Aorta (tissue), 5 donors: ENCODE data around the gene MRPL34. TPM values are rescaled to one million over a fixed set of nuclear protein-coding genes. Genes with fewer than 3 reads are reported as not detected.
"Not testable (repeated sequence)": the region's sequence is repeated elsewhere in the genome, so short reads cannot be mapped to it uniquely, and the experiment has no call there.

Source experiments
- ATAC-seq: fragments of 200-7000 bp; cut with Tn5 transposase; one replicate; pipeline ENCODE4 v1.9.1; 2022; ENCODE audit warnings: moderate library complexity; ENCODE audit not compliant: low FRiP score
- DNase-seq, 2 donors: peaks; one replicate each; pipeline ENCODE4 v3.0.0-alpha.2; 2020
- H3K27ac ChIP-seq, 2 donors: one replicate each; pipeline ENCODE4 v1.5.1; 2013; ENCODE audit warnings: low read length in 2 of 2, mild to moderate bottlenecking in 2 of 2, moderate library complexity in 2 of 2, control low read depth in 1 of 2, inconsistent platforms in 1 of 2, low read depth in 1 of 2
- H3K27me3 ChIP-seq, 2 donors: one replicate each; pipeline ENCODE4 v1.6.1; 2013; ENCODE audit warnings: control low read depth in 1 of 2, low read length in 1 of 2, mild to moderate bottlenecking in 1 of 2, moderate library complexity in 1 of 2; ENCODE audit not compliant: insufficient read depth in 2 of 2, control insufficient read depth in 1 of 2
- H3K36me3 ChIP-seq, 2 donors: one replicate each; pipeline ENCODE4 v1.6.1; 2013; ENCODE audit warnings: control low read depth in 1 of 2, low read length in 1 of 2, mild to moderate bottlenecking in 1 of 2; ENCODE audit not compliant: insufficient read depth in 2 of 2, control insufficient read depth in 1 of 2
- H3K4me1 ChIP-seq, 2 donors: one replicate each; pipeline ENCODE4 v1.6.1; 2013; ENCODE audit warnings: low read length in 2 of 2, control low read depth in 1 of 2, mild to moderate bottlenecking in 1 of 2, moderate library complexity in 1 of 2; ENCODE audit not compliant: insufficient read depth in 2 of 2, control insufficient read depth in 1 of 2
- H3K4me3 ChIP-seq, 2 donors: one replicate each; pipeline ENCODE4 v1.5.1; 2013; ENCODE audit warnings: low read length in 2 of 2, control low read depth in 1 of 2, mild to moderate bottlenecking in 1 of 2
- H3K9me3 ChIP-seq: one replicate; pipeline ENCODE4 v1.6.1; 2013; ENCODE audit warnings: mild to moderate bottlenecking, low read length; ENCODE audit not compliant: control insufficient read depth
- WGBS, 2 donors: extraction: QIAGEN DNeasy Blood & Tissue Kit; methylation state at CpG; one replicate each; pipeline ENCODE4 v1.1.7; 2013; 5-methylcytosine and 5-hydroxymethylcytosine counted together
- intact Hi-C, 2 donors: fragments of 100-400 bp; cut with DNase I; formaldehyde crosslinking; loops; one replicate each; pipeline versions ENCODE4 v1.14.2 to v1.15.0; 2022
- polyA plus RNA-seq, 2 donors: library from polyadenylated mRNA; stranded (reverse); fragments of 200-250 nt; gene quantifications; one replicate each; pipeline ENCODE4 v1.2.3, GENCODE V29; 2013
- total RNA-seq, 2 donors: library from RNA; stranded (reverse); fragmentation: NEBNext Ultra II Directional; extraction: Animal tissue kit (Norgen Biotek cat#: 25700); gene quantifications; one replicate each; pipeline ENCODE4 v1.2.1, GENCODE V29; 2021
- donor health status: healthy with polysubstance abuse.
- donor health status: Bipolar disorder and iron deficiency.
- donor health status: DM: no; HTN: no; CAD: no.
- donor health status: DM: no; HTN: no; CAD: no.
- donor health status: DM: yes; HTN: yes; CAD: no.

Gene MRPL34
- total and polyA plus RNA-seq, 4 donors: 41.9 to 177 (median 94.0) TPM

- WGBS, 2 donors: 88 to 90% methylated on average over 7 of the region's 7 CpGs
- H3K27me3 ChIP-seq: no peaks in the 10 kb centered on the region
- no peak overlapping the region for H3K4me3 ChIP-seq
- intact Hi-C loops: no loop called here
- ATAC-seq: no peak
- no peaks in the 10 kb centered on the region for H3K4me1 ChIP-seq
- no peak for DNase-seq
- H3K9me3 ChIP-seq: no peaks in the 10 kb centered on the region
- H3K36me3 ChIP-seq: no peaks in the 10 kb centered on the region
- no peak overlapping the region for H3K27ac ChIP-seq
These were observed 39.6 kb upstream of the MRPL34 start for GRCh38 chr19:17266026-17266425.

GRCh38 chr19:17266589-17266974, 39.1 kb upstream of the MRPL34 start:
- no peak for DNase-seq
- H3K36me3 ChIP-seq: peaks cover 0 to 2% of the 10 kb centered on the region in 2 donors
- intact Hi-C loops: no loop called here
- WGBS, 2 donors: 65 to 73% methylated on average over 12 of the region's 12 CpGs
- H3K4me3 ChIP-seq: no peak overlapping the region
- no peaks in the 10 kb centered on the region for H3K27me3 ChIP-seq
- no peak overlapping the region for H3K27ac ChIP-seq
- no peaks in the 10 kb centered on the region for H3K9me3 ChIP-seq
- H3K4me1 ChIP-seq: no peaks in the 10 kb centered on the region
- no peak for ATAC-seq

GRCh38 chr19:17266975-17267788, 38.5 kb upstream of the MRPL34 start, which contains the start of gene BABAM1:
TSS of gene BABAM1 (plus strand) at chr19:17267443. CDS start at chr19:17268807, 1,364 bp downstream.
- 0% methylated on average over 27 of the region's 27 CpGs for WGBS, 2 donors
- DNase-seq: peak; percentile 96 to 97
- intact Hi-C loops: no loop called here

GRCh38 chr19:17268754-17269153, 36.9 kb upstream of the MRPL34 start:
- no peaks in the 10 kb centered on the region for H3K27me3 ChIP-seq
- H3K4me1 ChIP-seq: no peaks in the 10 kb centered on the region
- DNase-seq (no peak), ATAC-seq (no peak)
- H3K36me3 ChIP-seq: peaks cover 0 to 6% of the 10 kb centered on the region in 2 donors
- no peaks in the 10 kb centered on the region for H3K9me3 ChIP-seq
- 91 to 92% methylated on average over 13 of the region's 13 CpGs for WGBS, 2 donors
- intact Hi-C loops: no loop called here
- H3K27ac ChIP-seq: no peak overlapping the region
- no peak overlapping the region for H3K4me3 ChIP-seq

More at GRCh38 chr19:17266975-17267788, 38.5 kb upstream of the MRPL34 start, which contains the start of gene BABAM1:
- H3K9me3 ChIP-seq: no peaks in the 10 kb centered on the region
- H3K27ac ChIP-seq: peak within 1 kb of the TSS in 1 of 2 donors; percentile 16
- H3K4me1 ChIP-seq: no peaks in the 10 kb centered on the region
- no peaks in the 10 kb centered on the region for H3K27me3 ChIP-seq
- H3K4me3 ChIP-seq: peak within 1 kb of the TSS; percentile 60 to 77
- ATAC-seq: peak; percentile 98
- H3K36me3 ChIP-seq: peaks cover 0 to 2% of the 10 kb centered on the region in 2 donors

GRCh38 chr19:17274892-17275291, 30.8 kb upstream of the MRPL34 start:
- H3K9me3 ChIP-seq, H3K4me3 ChIP-seq, intact Hi-C loops, DNase-seq, H3K27me3 ChIP-seq, ATAC-seq, H3K27ac ChIP-seq, H3K4me1 ChIP-seq: not testable (repeated sequence)
- 95 to 99% methylated on average over 3 of the region's 3 CpGs for WGBS, 2 donors
- peaks cover 0 to 15% of the 10 kb centered on the region in 2 donors for H3K36me3 ChIP-seq

- H3K9me3 ChIP-seq: no peaks in the 10 kb centered on the region
- H3K4me1 ChIP-seq: no peaks in the 10 kb centered on the region
- H3K36me3 ChIP-seq: peaks cover 0 to 15% of the 10 kb centered on the region in 2 donors
- H3K4me3 ChIP-seq: no peak overlapping the region
- intact Hi-C loops: no loop called here
- DNase-seq (no peak), ATAC-seq (no peak)
- H3K27ac ChIP-seq: no peak overlapping the region
- no peaks in the 10 kb centered on the region for H3K27me3 ChIP-seq
- 88 to 90% methylated on average over 19 of the region's 19 CpGs for WGBS, 2 donors
These were observed 30.1 kb upstream of the MRPL34 start for GRCh38 chr19:17275441-17276175.

- Histone ChIP-seq H3K27ac (no peak overlapping the region), H3K9me3 (no peaks in the 10 kb centered on the region), H3K27me3 (no peaks in the 10 kb centered on the region), H3K36me3 (peaks cover 0 to 6% of the 10 kb centered on the region in 2 donors), H3K4me3 (no peak overlapping the region), H3K4me1 (no peaks in the 10 kb centered on the region)
- no peak for DNase-seq
- 67 to 78% methylated on average over 3 of the region's 3 CpGs for WGBS, 2 donors
- ATAC-seq: no peak
- intact Hi-C loops: no loop called here
These were observed 26.2 kb upstream of the MRPL34 start for GRCh38 chr19:17279436-17279835.

- Histone ChIP-seq H3K36me3 (peaks cover 0 to 2% of the 10 kb centered on the region in 2 donors), H3K9me3 (no peaks in the 10 kb centered on the region), H3K27me3 (no peaks in the 10 kb centered on the region), H3K4me1 (no peaks in the 10 kb centered on the region), H3K27ac (no peak within 1 kb of the TSS), H3K4me3 (peak within 1 kb of the TSS in 1 of 2 donors; percentile 1)
- intact Hi-C loops: loop anchor here (2.0 to 5.0 kb wide), 4 partner anchors 69 to 215 kb away; no protein-coding TSS in a partner anchor
- ATAC-seq: peak; percentile 31
- WGBS, 2 donors: 7 to 8% methylated on average over 66 to 75 of the region's 75 CpGs
- DNase-seq: peak in 1 of 2 donors; percentile 76
These were observed 24.0 kb upstream of the MRPL34 start, which contains the start of gene ANKLE1 for GRCh38 chr19:17281391-17282304. TSS of gene ANKLE1 (plus strand) at chr19:17281901. CDS start at chr19:17281921, 20 bp downstream.
